ENCODE data around the gene BRPF1.

The BRPF1 gene

GRCh38 chr3:9701711-9702110 lies 29.8 kb upstream of the BRPF1 start:
- H3K79me2 ChIP-seq (ENCODE audit: control insufficient read depth, low read length): no peaks in the 10 kb centered on the region
- no peak overlapping the region for H3K4me2 ChIP-seq (ENCODE audit: low read length)
- H4K20me1 ChIP-seq (ENCODE audit: control insufficient read depth, insufficient read depth, low read depth, low read length): no peaks in the 10 kb centered on the region
- H3K4me3 ChIP-seq (ENCODE audit: low read length): no peak overlapping the region
- peaks cover 8% of the 10 kb centered on the region for H3K27me3 ChIP-seq (ENCODE audit: control insufficient read depth, low read length)
- H3K9me2 ChIP-seq (replicated peaks; ENCODE audit: control insufficient read depth, low read length): no peaks in the 10 kb centered on the region
- no peaks in the 10 kb centered on the region for H3K4me1 ChIP-seq (ENCODE audit: control insufficient read depth, low read length)
- peaks cover 32% of the 10 kb centered on the region for H3K36me3 ChIP-seq (ENCODE audit: control insufficient read depth, low read length)
- H3K9me3 ChIP-seq (ENCODE audit: control insufficient read depth, insufficient read depth, low read length): no peaks in the 10 kb centered on the region
- no peak for TF ChIP-seq CTCF (IDR thresholded peaks at IDR 0.05; ENCODE audit: low read depth, low read length, poor library complexity, severe bottlenecking)
- no peak for TF ChIP-seq EZH2phosphoT487 (IDR thresholded peaks at IDR 0.05; ENCODE audit: borderline replicate concordance, low read length)
- H3F3A ChIP-seq (ENCODE audit: control insufficient read depth, insufficient read depth): no peaks in the 10 kb centered on the region
- no peak overlapping the region for H3K27ac ChIP-seq (ENCODE audit: low read depth, low read length)

- Histone ChIP-seq H3K4me1 (ENCODE audit: control insufficient read depth, low read length) (no peaks in the 10 kb centered on the region), H3K9me2 (replicated peaks; ENCODE audit: control insufficient read depth, low read length) (no peaks in the 10 kb centered on the region), H3K27ac (ENCODE audit: low read depth, low read length) (no peak overlapping the region), H3K4me2 (ENCODE audit: low read length) (no peak overlapping the region), H4K20me1 (ENCODE audit: control insufficient read depth, insufficient read depth, low read depth, low read length) (no peaks in the 10 kb centered on the region), H3K9me3 (ENCODE audit: control insufficient read depth, insufficient read depth, low read length) (no peaks in the 10 kb centered on the region), H3F3A (ENCODE audit: control insufficient read depth, insufficient read depth) (no peaks in the 10 kb centered on the region), H3K4me3 (ENCODE audit: low read length) (no peak overlapping the region), H3K27me3 (ENCODE audit: control insufficient read depth, low read length) (peaks cover 8% of the 10 kb centered on the region), H3K79me2 (ENCODE audit: control insufficient read depth, low read length) (no peaks in the 10 kb centered on the region), H3K36me3 (ENCODE audit: control insufficient read depth, low read length) (peaks cover 17% of the 10 kb centered on the region; the same call in 1 of the 2 replicates)
- TF ChIP-seq EZH2phosphoT487 (IDR thresholded peaks at IDR 0.05; ENCODE audit: borderline replicate concordance, low read length) (no peak), CTCF (IDR thresholded peaks at IDR 0.05; ENCODE audit: low read depth, low read length, poor library complexity, severe bottlenecking) (no peak)
Observed at GRCh38 chr3:9703240-9703639, 28.3 kb upstream of the BRPF1 start.

- no peak within 1 kb of the TSS for H3K4me2 ChIP-seq (ENCODE audit: low read length)
- H4K20me1 ChIP-seq (ENCODE audit: control insufficient read depth, insufficient read depth, low read depth, low read length): no peaks in the 10 kb centered on the region
- H3K4me1 ChIP-seq (ENCODE audit: control insufficient read depth, low read length): no peaks in the 10 kb centered on the region
- H3K27me3 ChIP-seq (ENCODE audit: control insufficient read depth, low read length): peaks cover 8% of the 10 kb centered on the region
- no peak within 1 kb of the TSS for H3K4me3 ChIP-seq (ENCODE audit: low read length)
- no peaks in the 10 kb centered on the region for H3F3A ChIP-seq (ENCODE audit: control insufficient read depth, insufficient read depth)
- no peak within 1 kb of the TSS for H3K27ac ChIP-seq (ENCODE audit: low read depth, low read length)
- no peaks in the 10 kb centered on the region for H3K9me3 ChIP-seq (ENCODE audit: control insufficient read depth, insufficient read depth, low read length)
- H3K79me2 ChIP-seq (ENCODE audit: control insufficient read depth, low read length): no peaks in the 10 kb centered on the region
- H3K9me2 ChIP-seq (replicated peaks; ENCODE audit: control insufficient read depth, low read length): no peaks in the 10 kb centered on the region
- peaks cover 14% of the 10 kb centered on the region; the same call in 1 of the 2 replicates for H3K36me3 ChIP-seq (ENCODE audit: control insufficient read depth, low read length)
- TF ChIP-seq CTCF (IDR thresholded peaks at IDR 0.05; ENCODE audit: low read depth, low read length, poor library complexity, severe bottlenecking) (no peak), EZH2phosphoT487 (IDR thresholded peaks at IDR 0.05; ENCODE audit: borderline replicate concordance, low read length) (no peak)
Observed at GRCh38 chr3:9703736-9704346, 27.7 kb upstream of the BRPF1 start, which contains the start of gene CPNE9. CPNE9 (plus strand) TSS chr3:9703833; CDS start chr3:9703997, 164 bp downstream.
